SKM-1 treated with dmso at 0.1 percent for 144 hours (cell line): ENCODE data around the gene INPP5K.

Experiments
- DNase-seq: peaks from one replicate; lab custom pipeline; 2025; ENCODE audit not compliant: unreplicated experiment; lab: John Stamatoyannopoulos, UW

The INPP5K gene

GRCh38 chr17:1486802-1487695 is 29.4 kb downstream of the INPP5K start:
- no peak for DNase-seq

GRCh38 chr17:1485423-1486376 is 30.7 kb downstream of the INPP5K start:
- no peak for DNase-seq

GRCh38 chr17:1484676-1485422 is 31.6 kb downstream of the INPP5K start:
- no peak for DNase-seq

DNA sequence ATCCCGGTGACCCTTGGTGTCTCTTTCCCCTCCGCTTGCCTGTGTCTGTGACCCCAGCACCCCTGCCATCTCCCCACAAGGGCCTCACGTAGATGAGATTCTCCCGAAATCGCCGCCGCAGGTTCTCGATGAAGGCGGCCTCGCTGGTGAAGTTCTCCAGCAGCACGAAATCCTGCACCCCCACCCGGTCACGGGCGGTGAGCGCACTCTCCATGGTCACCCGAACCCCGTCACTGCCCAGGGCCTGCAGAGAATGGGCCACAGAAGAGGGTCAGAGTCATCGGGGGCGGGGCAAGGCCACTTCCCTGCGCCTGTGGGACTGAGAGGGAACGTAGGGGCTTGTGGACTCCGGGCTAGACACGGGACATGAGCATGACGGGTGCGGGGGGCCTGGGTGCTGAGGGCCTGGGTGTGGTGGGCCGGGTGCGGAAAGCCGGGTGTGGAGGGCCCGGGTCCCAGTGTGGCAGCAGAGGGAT is 32.3 kb downstream of the INPP5K start:
- DNase-seq: no peak

DNA sequence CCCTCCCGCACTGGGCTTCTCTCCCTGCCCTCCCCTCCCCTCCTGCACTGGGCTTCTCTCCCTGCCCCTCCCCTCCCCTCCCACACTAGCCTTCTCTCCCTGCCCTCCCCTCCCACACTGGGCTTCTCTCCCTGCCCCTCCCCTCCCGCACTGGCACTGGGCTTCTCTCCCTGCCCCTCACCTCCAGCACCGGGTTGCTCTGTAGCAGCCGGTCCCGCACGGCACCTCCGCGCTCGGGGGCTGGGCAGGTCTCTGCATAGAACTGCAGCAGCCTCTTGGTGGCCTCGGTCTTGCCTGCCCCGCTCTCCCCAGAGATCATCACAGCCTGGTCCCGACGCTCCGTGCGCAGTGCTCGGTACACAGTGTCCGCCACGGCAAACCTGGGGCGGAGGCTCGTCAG is 33.7 kb downstream of the INPP5K start:
- DNase-seq: no peak

GRCh38 chr17:1481736-1482135 is 34.7 kb downstream of the INPP5K start:
- DNase-seq: no peak

GRCh38 chr17:1480747-1481465 is 35.5 kb downstream of the INPP5K start:
- no peak for DNase-seq

- no peak for DNase-seq
These were observed 38.0 kb downstream of the INPP5K start for GRCh38 chr17:1478418-1478817.

- DNase-seq: no peak
These were observed 41.0 kb downstream of the INPP5K start for GRCh38 chr17:1475321-1475854.

DNA sequence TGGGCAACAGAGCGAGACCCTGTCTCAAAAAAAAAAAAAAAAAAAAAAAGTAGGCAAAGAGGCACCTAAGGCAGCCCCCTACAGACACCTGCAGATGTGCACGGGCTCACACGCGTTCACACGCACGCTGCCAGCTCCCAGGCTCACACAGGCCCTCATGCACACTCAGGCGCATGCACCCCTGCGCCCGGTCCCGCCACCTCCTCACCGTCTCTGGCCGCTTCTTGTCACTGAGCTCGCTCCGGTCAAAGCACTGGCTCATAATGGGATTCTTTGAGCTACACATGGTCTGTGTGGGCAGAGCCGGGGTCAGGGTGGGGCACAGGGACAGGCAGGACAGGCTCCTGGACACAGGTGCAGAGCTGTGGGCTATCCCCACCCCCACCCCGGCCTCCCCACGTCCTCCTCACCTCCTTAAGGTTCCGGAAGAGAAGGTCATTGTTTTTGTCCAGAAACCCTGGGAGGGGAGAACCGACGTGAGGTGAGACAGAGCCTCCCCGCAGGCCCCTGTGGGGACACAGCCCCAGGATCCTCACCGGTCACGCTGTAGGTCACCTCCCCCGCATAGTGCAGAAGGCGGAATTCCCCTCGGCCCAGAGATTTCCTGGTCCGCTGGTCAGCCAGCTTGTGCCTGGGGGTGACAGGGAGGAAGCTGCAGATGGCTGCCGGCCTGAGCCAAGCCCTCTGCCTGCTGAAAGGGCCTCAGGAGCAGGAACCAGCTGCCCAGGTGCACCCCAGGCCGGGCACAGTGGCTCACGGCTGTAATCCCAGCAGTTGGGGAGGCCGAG is 41.8 kb downstream of the INPP5K start:
- DNase-seq: no peak

- DNase-seq: no peak
These were observed 42.6 kb downstream of the INPP5K start for GRCh38 chr17:1473841-1474240.

DNA sequence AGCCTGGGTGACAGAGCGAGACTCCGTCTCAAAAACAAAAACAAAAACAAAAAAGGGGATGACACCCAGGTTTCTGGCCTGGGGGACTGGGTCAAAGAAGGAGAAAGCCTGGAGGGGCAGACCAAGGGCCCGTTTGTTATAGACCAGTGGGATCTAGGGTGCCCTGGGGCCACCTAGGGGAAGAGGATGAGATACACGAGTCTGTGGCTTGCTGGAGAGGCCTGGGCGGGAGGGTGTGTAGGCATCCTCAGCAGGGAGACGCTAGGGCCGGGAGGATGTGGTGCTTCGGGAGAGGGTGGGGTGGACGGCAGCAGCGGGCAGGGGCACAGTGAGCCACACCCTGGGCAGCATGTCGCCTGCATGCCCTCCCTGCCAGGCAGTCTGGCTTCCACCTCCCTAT is 43.2 kb downstream of the INPP5K start:
- DNase-seq: no peak

DNA sequence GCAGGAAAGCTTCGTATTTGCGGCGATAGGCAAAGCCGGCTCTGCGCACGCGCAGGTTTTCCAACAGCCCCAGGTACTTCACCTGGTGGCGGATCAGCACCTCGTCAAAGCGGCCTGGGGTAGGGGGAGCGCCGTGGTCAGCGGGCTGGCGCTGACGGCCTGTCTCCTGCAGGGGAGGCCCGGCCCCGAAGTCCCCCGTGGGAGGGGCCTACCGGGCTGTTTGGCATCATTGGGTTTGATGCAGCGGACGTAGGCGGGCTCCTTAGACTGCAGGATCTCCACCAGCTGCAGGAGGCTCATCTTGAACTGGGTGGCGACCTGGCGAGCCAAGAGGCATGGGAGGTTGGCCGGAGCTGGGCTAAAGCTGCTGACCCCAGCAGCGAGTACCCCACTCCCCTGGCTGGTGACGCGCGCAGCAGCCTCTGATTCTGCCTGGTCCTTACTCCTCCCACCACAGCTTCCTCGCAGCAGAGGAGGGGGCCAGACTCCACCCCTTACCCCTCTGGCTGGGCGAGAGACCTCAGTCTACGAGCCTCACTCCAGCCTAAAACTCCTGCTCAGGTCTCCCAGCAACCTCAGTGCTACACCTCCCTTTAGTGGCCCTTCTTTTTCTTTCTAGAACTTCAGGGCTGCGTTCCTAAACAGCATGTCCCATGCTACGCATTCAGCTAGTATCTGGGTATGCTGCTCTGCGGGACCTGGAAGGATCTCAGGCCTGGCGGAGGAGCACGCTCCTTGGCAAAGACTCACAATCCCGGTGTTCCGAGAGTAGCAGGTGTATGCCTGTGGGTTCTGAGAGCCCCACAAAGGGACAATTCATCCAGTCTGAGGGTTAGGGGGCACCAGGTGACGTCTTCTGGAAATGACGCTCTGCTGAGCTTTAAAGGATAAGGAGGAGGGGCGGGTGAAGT is 44.2 kb downstream of the INPP5K start:
- no peak for DNase-seq

GRCh38 chr17:1471490-1471889 is 44.9 kb downstream of the INPP5K start:
- DNase-seq: no peak

DNA sequence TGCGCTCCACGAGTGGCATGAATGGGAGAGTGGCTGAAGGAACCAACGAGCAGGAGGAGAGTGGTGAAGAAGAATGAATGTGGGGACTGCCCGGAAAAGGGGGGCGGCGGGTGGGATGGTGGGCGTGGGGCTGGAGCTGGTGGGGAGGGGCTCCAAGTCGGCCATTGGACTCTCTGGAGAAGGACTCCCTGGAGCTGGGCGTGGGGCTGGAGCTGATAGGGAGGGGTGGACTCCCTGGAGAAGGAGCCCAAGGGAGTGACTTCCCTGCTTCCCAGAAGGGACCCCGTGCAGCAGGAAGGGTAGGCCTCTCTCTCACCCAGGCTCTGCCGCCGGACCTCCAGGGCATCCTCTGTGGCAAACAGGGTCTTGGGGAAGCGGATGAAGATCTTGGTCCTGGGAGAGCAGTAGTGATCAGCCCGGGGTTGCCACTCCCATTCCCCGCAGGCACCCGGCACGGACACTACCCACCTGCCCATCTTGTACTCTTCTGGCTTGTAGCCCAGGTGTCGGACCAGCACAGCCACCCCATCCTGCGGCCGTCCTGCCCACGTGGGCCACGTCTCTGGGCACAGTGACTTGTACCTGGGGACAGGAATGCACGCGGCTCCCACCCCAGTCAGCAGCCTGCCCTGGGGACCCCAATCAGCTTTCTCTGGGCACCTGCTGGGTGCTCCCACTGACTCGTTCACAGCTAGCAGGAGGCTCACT is 45.5 kb downstream of the INPP5K start:
- no peak for DNase-seq

DNA sequence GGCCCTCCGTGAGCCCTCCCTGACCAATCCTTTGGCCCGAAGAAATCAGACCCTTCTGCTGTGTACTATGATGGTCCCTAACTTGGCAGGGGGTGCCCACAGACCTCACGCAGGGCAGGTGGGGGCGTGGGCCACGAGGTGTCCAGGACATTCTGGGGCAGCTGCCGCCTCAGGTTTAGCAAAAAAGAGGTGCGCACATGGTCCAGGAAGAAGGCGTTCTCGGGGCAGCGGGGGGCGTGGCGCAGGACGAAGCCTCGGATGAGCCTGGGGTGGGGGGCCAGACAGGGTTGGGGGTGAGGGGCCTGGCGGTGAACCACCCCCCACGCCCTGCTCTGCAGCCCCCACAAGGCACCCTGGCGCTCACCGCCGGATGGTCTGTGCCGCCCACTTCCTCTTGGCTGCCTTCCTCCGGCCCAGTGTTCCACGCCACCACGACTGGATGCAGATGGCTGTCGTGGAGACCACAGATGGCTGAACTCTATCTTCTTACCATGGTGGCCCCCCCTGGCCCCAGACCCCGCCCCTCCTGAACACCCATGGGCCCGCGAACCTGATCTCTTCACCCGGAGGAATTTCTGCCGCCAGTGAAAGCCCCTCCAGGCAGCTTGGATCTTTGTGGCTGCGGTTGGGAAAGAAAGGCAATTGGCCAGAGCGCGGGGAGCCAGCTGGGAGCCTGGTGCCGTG is 46.2 kb downstream of the INPP5K start:
- no peak for DNase-seq

DNA sequence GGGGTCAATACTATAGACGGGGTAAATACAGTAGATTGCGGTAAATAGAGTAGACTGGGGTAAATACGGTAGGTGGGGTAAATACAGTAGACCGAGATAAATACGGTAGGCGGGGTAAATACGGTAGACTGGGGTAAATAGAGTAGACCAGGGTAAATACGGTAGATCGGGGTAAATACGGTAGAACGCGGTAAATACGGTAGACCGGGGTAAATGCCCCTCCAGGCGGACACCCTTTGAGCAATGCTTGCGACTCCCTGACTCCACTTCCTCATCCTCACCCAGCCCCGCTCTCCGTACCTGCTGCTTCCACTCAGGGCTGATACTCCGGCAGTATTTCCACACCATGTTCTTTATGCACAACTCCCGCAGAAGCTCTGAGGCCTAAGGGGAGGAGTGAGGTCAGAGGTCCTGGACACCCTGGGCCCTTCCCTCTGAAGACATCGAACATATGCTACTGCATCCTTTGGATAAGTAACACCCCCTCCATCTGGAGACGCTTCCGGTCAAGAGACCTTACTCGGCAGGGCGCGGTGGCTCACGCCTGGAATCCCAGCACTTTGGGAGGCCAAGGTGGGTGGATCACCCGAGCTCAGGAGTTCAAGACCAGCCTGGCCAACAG is 47.1 kb downstream of the INPP5K start:
- DNase-seq: no peak
